B cell (primary cell): ENCODE measurements around the gene CCL24. TPM values are rescaled to one million over a fixed set of nuclear protein-coding genes. Genes with fewer than 3 reads are reported as not detected.
"Not testable (repeated sequence)": the region's sequence is repeated elsewhere in the genome, so short reads cannot be mapped to it uniquely, and the experiment has no call there.

Experiments used
- ATAC-seq: fragments of 200-7000 bp; cut with Tn5 transposase; one replicate; pipeline ENCODE4 v1.10.0; 2021; ENCODE audit warnings: low read depth, mild to moderate bottlenecking, moderate number of reproducible peaks, moderate library complexity
- CTCF ChIA-PET: fragments of 350-600 bp; sonication (Branson Sonifier 250); formaldehyde crosslinking; loops from one replicate; lab custom pipeline; 2021; ENCODE audit warnings: antibody characterized with exemption, inconsistent platforms; lab: Charles Lee
- POLR2A ChIA-PET: fragments of 350-600 bp; sonication (Branson Sonifier 250); formaldehyde crosslinking; loops from one replicate; lab custom pipeline; 2021; ENCODE audit warnings: antibody characterized with exemption; lab: Charles Lee
- DNase-seq: peaks from one replicate; pipeline ENCODE4 v3.0.0; 2013
- H2AFZ ChIP-seq: 2 replicates; pipeline ENCODE4 v1.6.1; 2012; ENCODE audit warnings: mild to moderate bottlenecking, low read depth, low read length; ENCODE audit not compliant: insufficient read depth, poor library complexity, severe bottlenecking
- H3K27ac ChIP-seq, 2 donors: 1 replicate in 1 of 2; 2 replicates in 1 of 2; pipeline ENCODE4 v1.5.1; 2012 to 2013; ENCODE audit warnings: low read length in 2 of 2, mild to moderate bottlenecking in 2 of 2, moderate library complexity in 1 of 2
- H3K27me3 ChIP-seq, 4 experiments: fragments of 200-600 bp in 1 of 4; sonication (generic) in 1 of 4; replicated peaks in 1 of 4; 1 replicate in 2 of 4; 2 replicates in 2 of 4; pipeline versions ENCODE4 v1.6.1 to v1.7.0; 2013 to 2016; ENCODE audit warnings: low read length in 3 of 4, mild to moderate bottlenecking in 2 of 4, mixed read lengths in 1 of 4, moderate library complexity in 1 of 4; ENCODE audit not compliant: insufficient read depth in 4 of 4, control insufficient read depth in 3 of 4; ENCODE audit errors: control extremely low read depth in 1 of 4
- H3K36me3 ChIP-seq, 2 experiments: replicated peaks in 1 of 2; 1 replicate in 1 of 2; 2 replicates in 1 of 2; pipeline versions ENCODE4 v1.6.1 to v1.7.1; 2013; ENCODE audit warnings: low read length in 1 of 2; ENCODE audit not compliant: insufficient read depth in 2 of 2, control insufficient read depth in 1 of 2; ENCODE audit errors: control extremely low read depth in 1 of 2, extremely low read depth in 1 of 2
- H3K4me1 ChIP-seq, 2 donors: fragments of 200-600 bp in 1 of 2; sonication (generic) in 1 of 2; 1 replicate in 1 of 2; 2 replicates in 1 of 2; pipeline versions ENCODE4 v1.5.1 to v1.6.1; 2013 to 2017; ENCODE audit warnings: low read length in 2 of 2; ENCODE audit not compliant: control insufficient read depth in 2 of 2, insufficient read depth in 2 of 2
- H3K4me2 ChIP-seq: replicated peaks from 2 replicates; pipeline ENCODE3; 2012; ENCODE audit warnings: mild to moderate bottlenecking, low read depth, low read length; ENCODE audit not compliant: poor library complexity, severe bottlenecking
- H3K4me3 ChIP-seq, 5 experiments: fragments of 200-600 bp in 1 of 5; sonication (generic) in 1 of 5; 1 replicate in 3 of 5; 2 replicates in 2 of 5; pipeline versions ENCODE4 v1.5.1 to v1.7.0; 2011 to 2016; ENCODE audit warnings: low read length in 4 of 5, mild to moderate bottlenecking in 4 of 5, low read depth in 2 of 5, control low read depth in 1 of 5, moderate library complexity in 1 of 5; ENCODE audit not compliant: insufficient read depth in 1 of 5; ENCODE audit errors: control extremely low read depth in 1 of 5, extremely low read depth in 1 of 5
- H3K79me2 ChIP-seq: fragments of 200-600 bp; sonication (generic); one replicate; pipeline ENCODE4 v1.6.0; 2016; ENCODE audit warnings: low read length; ENCODE audit not compliant: control insufficient read depth, insufficient read depth
- H3K9ac ChIP-seq: fragments of 200-600 bp; sonication (generic); 2 replicates; pipeline ENCODE4 v1.6.1; 2017; ENCODE audit warnings: mild to moderate bottlenecking, low read length, moderate library complexity
- H3K9me3 ChIP-seq, 3 donors: one replicate each; pipeline versions ENCODE4 v1.6.1 to v1.7.1; 2013; ENCODE audit warnings: low read length in 2 of 3; ENCODE audit not compliant: control insufficient read depth in 2 of 3, insufficient read depth in 1 of 3; ENCODE audit errors: control extremely low read depth in 1 of 3
- H4K20me1 ChIP-seq: 2 replicates; pipeline ENCODE4 v1.6.0; 2012; ENCODE audit warnings: mild to moderate bottlenecking, low read length; ENCODE audit not compliant: insufficient read depth, control insufficient read depth, poor library complexity, severe bottlenecking
- H3K27ac Mint-ChIP-seq: one replicate; pipeline ENCODE4 v1.8.0; 2021; ENCODE audit warnings: mixed read lengths
- H3K27me3 Mint-ChIP-seq: one replicate; pipeline ENCODE4 v1.8.0; 2021; ENCODE audit warnings: mixed read lengths
- H3K4me1 Mint-ChIP-seq: one replicate; pipeline ENCODE4 v1.8.0; 2021; ENCODE audit warnings: mixed read lengths
- H3K4me3 Mint-ChIP-seq: one replicate; pipeline ENCODE4 v1.8.0; 2021; ENCODE audit warnings: mixed read lengths
- H3K9me3 Mint-ChIP-seq: one replicate; pipeline ENCODE4 v1.8.0; 2022; ENCODE audit warnings: mixed read lengths; ENCODE audit not compliant: insufficient read depth
- EZH2 ChIP-seq: IDR thresholded peaks from 2 replicates; pipeline ENCODE4 v1.6.1; 2012; ENCODE audit warnings: borderline replicate concordance, low read depth, mild to moderate bottlenecking, moderate library complexity, low read length; ENCODE audit not compliant: insufficient read depth, poor library complexity, severe bottlenecking
- WGBS: methylation state at CpG from one replicate; pipeline ENCODE4 v1.1.5; 2013; ENCODE audit warnings: missing lambda C conversion rate; ENCODE audit not compliant: insufficient coverage; 5-methylcytosine and 5-hydroxymethylcytosine counted together
- intact Hi-C: fragments of 100-400 bp; cut with micrococcal nuclease; formaldehyde crosslinking; loops from one replicate; pipeline ENCODE4 v1.10.0; 2022
- polyA plus RNA-seq: library from polyadenylated mRNA; depleted of rRNA; stranded (reverse); fragments of >200 nt; gene quantifications from 2 replicates; pipeline ENCODE4 v1.2.3, GENCODE V29; 2012
- total RNA-seq, 2 donors: library from RNA; stranded (reverse); fragments of 120-200 nt in 1 of 2; gene quantifications; 1 replicate in 1 of 2; 2 replicates in 1 of 2; pipeline versions ENCODE4 v1.2.3 to v1.2.4, GENCODE V29; 2013 to 2022
- TF ChIP-seq, protein P1 (sequence below): fragments of 200-600 bp; IDR thresholded peaks from one replicate; pipeline ENCODE4 v1.8.0; 2022; ENCODE audit warnings: antibody characterized with exemption, mild to moderate bottlenecking

The CCL24 gene
- total and polyA plus RNA-seq, 2 donors (not counting 1 experiment from before 2014, with no cell fraction given) = not detected

DNA sequence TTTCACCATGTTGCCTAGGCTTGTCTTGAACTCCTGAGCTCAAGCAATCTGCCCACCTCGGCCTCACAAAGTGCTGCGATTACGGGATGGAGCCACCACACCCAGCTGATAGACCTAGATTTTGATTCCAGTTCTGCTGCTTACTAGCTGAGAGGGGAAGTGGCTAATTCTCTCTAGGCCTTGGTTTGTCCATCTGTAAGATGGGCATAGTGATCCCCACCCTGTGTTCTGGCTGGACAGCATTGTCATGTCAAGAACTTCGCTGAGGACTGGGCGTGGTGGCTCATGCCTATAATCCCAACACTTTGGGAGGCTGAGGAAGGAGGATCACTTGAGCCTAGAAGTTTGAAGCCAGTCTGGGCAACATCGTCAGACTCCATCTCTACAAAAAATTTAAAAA, 17.4 kb upstream of the CCL24 start:
- no peak overlapping the region for H3K9ac ChIP-seq
- no peaks in the 10 kb centered on the region for H3K9me3 Mint-ChIP-seq
- H4K20me1 ChIP-seq = no peaks in the 10 kb centered on the region
- no peak overlapping the region for H3K27ac ChIP-seq
- intact Hi-C loops = no loop called here
- no peak for ATAC-seq
- H3K27me3 ChIP-seq = no peaks in the 10 kb centered on the region
- no peak for DNase-seq
- H3K4me2 ChIP-seq = no peak overlapping the region
- CTCF ChIA-PET = no interaction called here
- H2AFZ ChIP-seq = no peak overlapping the region
- no peak overlapping the region for H3K4me3 ChIP-seq
- no peaks in the 10 kb centered on the region for H3K9me3 ChIP-seq
- no peak overlapping the region for H3K27ac Mint-ChIP-seq
- no peaks in the 10 kb centered on the region for H3K36me3 ChIP-seq
- H3K4me1 Mint-ChIP-seq = no peaks in the 10 kb centered on the region
- 95% methylated on average over 3 of the region's 6 CpGs for WGBS
- H3K4me1 ChIP-seq = no peaks in the 10 kb centered on the region
- no peaks in the 10 kb centered on the region for H3K79me2 ChIP-seq
- H3K27me3 Mint-ChIP-seq = peaks cover 9% of the 10 kb centered on the region
- H3K4me3 Mint-ChIP-seq = no peak overlapping the region
- POLR2A ChIA-PET = no interaction called here
- TF ChIP-seq, protein P1, sequence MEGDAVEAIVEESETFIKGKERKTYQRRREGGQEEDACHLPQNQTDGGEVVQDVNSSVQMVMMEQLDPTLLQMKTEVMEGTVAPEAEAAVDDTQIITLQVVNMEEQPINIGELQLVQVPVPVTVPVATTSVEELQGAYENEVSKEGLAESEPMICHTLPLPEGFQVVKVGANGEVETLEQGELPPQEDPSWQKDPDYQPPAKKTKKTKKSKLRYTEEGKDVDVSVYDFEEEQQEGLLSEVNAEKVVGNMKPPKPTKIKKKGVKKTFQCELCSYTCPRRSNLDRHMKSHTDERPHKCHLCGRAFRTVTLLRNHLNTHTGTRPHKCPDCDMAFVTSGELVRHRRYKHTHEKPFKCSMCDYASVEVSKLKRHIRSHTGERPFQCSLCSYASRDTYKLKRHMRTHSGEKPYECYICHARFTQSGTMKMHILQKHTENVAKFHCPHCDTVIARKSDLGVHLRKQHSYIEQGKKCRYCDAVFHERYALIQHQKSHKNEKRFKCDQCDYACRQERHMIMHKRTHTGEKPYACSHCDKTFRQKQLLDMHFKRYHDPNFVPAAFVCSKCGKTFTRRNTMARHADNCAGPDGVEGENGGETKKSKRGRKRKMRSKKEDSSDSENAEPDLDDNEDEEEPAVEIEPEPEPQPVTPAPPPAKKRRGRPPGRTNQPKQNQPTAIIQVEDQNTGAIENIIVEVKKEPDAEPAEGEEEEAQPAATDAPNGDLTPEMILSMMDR = no peak
- TF ChIP-seq EZH2 = no peak

DNA sequence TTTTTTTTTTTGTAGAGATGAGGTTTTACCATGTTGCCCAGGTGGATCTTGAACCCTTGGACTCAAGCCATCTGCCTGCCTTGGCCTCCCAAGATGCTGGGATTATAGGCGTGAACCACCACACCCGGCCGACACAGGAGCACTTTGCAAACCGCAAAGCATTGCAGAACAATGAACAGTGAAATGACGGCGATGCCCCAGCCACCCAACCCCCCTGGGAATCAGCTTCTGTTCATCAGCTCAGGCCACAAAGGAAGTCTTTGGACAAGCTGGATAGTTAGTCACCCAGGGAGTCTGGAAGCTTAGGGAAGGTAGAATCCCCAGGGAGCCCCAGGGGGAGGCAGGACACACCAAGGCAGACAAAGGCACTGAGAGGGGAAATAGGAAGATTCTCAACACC, 16.1 kb upstream of the CCL24 start:
- DNase-seq, intact Hi-C loops: not testable (repeated sequence)

More for the DNA sequence above, 16.1 kb upstream of the CCL24 start:
- CTCF ChIA-PET, ATAC-seq, H2AFZ ChIP-seq, H3K4me1 ChIP-seq, H3K9me3 ChIP-seq, H3K4me1 Mint-ChIP-seq, H3K4me3 ChIP-seq, H4K20me1 ChIP-seq, H3K79me2 ChIP-seq, POLR2A ChIA-PET, H3K27ac ChIP-seq, H3K4me3 Mint-ChIP-seq, H3K27me3 ChIP-seq, H3K9ac ChIP-seq, H3K36me3 ChIP-seq, H3K27ac Mint-ChIP-seq, H3K9me3 Mint-ChIP-seq, H3K4me2 ChIP-seq: not testable (repeated sequence)
- H3K27me3 Mint-ChIP-seq = peaks cover 12% of the 10 kb centered on the region
- 54% methylated on average over 3 of the region's 6 CpGs for WGBS
